Neuronal stem cell (in vitro differentiated cells): Measurements from ENCODE around the gene OGFRL1.

Source experiments
- DNase-seq: peaks from one replicate; pipeline ENCODE4 v3.0.0-alpha.2; 2013; ENCODE audit warnings: low spot score
- H2AFZ ChIP-seq: one replicate; pipeline ENCODE4 v1.6.1; 2013; ENCODE audit warnings: mild to moderate bottlenecking, low read length, inconsistent platforms
- H2AK5ac ChIP-seq: 2 replicates; pipeline ENCODE4 v1.6.1; 2013; ENCODE audit warnings: low read depth, mild to moderate bottlenecking, inconsistent platforms, low read length, moderate library complexity, mixed read lengths
- H2BK120ac ChIP-seq: 2 replicates; pipeline ENCODE4 v1.6.1; 2013; ENCODE audit warnings: low read depth, mild to moderate bottlenecking, inconsistent platforms, low read length, moderate library complexity, mixed read lengths
- H2BK12ac ChIP-seq: one replicate; pipeline ENCODE4 v1.6.1; 2013; ENCODE audit warnings: low read length, inconsistent platforms
- H2BK15ac ChIP-seq: 2 replicates; pipeline ENCODE4 v1.6.1; 2013; ENCODE audit warnings: mild to moderate bottlenecking, low read length, inconsistent platforms, mixed read lengths
- H2BK5ac ChIP-seq: one replicate; pipeline ENCODE4 v1.6.1; 2013; ENCODE audit warnings: inconsistent platforms, mild to moderate bottlenecking, low read length, moderate library complexity
- H3K14ac ChIP-seq: one replicate; pipeline ENCODE4 v1.6.1; 2013; ENCODE audit warnings: low read length, inconsistent platforms
- H3K18ac ChIP-seq: 2 replicates; pipeline ENCODE4 v1.6.1; 2013; ENCODE audit warnings: low read length, inconsistent platforms
- H3K23ac ChIP-seq: 2 replicates; pipeline ENCODE4 v1.6.1; 2013; ENCODE audit warnings: low read depth, mild to moderate bottlenecking, mixed read lengths, low read length, inconsistent platforms; ENCODE audit not compliant: poor library complexity
- H3K27ac ChIP-seq: replicated peaks from 3 replicates; pipeline ENCODE4 v1.5.1; 2013; ENCODE audit warnings: low read length, inconsistent platforms
- H3K27me3 ChIP-seq, 3 experiments: 2 replicates each; pipeline ENCODE4 v1.6.1; 2013; ENCODE audit warnings: low read length in 3 of 3, mild to moderate bottlenecking in 2 of 3, inconsistent platforms in 1 of 3, low read depth in 1 of 3, mixed read lengths in 1 of 3, moderate library complexity in 1 of 3; ENCODE audit not compliant: control insufficient read depth in 3 of 3, insufficient read depth in 3 of 3
- H3K36me3 ChIP-seq, 2 donors: replicated peaks in 1 of 2; 2 replicates each; pipeline ENCODE4 v1.6.1; 2013; ENCODE audit warnings: low read length in 2 of 2; ENCODE audit not compliant: control insufficient read depth in 2 of 2, insufficient read depth in 2 of 2
- H3K4ac ChIP-seq: 2 replicates; pipeline ENCODE4 v1.6.1; 2013; ENCODE audit warnings: inconsistent platforms, mild to moderate bottlenecking, low read length, moderate library complexity
- H3K4me1 ChIP-seq, 2 donors: 1 replicate in 1 of 2; 2 replicates in 1 of 2; pipeline ENCODE4 v1.6.1; 2013; ENCODE audit warnings: low read length in 2 of 2, low read depth in 1 of 2; ENCODE audit not compliant: control insufficient read depth in 2 of 2, insufficient read depth in 1 of 2
- H3K4me2 ChIP-seq: one replicate; pipeline ENCODE4 v1.6.1; 2013; ENCODE audit warnings: mild to moderate bottlenecking, low read length, inconsistent platforms; ENCODE audit not compliant: insufficient read depth, poor library complexity, severe bottlenecking
- H3K4me3 ChIP-seq, 2 donors: 2 replicates each; pipeline ENCODE4 v1.5.1; 2013; ENCODE audit warnings: low read length in 2 of 2, mild to moderate bottlenecking in 2 of 2, inconsistent platforms in 1 of 2, moderate library complexity in 1 of 2
- H3K79me1 ChIP-seq: one replicate; pipeline ENCODE4 v1.6.1; 2013; ENCODE audit warnings: low read depth, mild to moderate bottlenecking, inconsistent platforms, low read length, moderate library complexity
- H3K9ac ChIP-seq: one replicate; pipeline ENCODE4 v1.6.1; 2013; ENCODE audit warnings: mild to moderate bottlenecking, low read depth, low read length, inconsistent platforms; ENCODE audit not compliant: poor library complexity
- H3K9me3 ChIP-seq, 2 donors: replicated peaks in 1 of 2; 2 replicates each; pipeline versions ENCODE3 to v1.6.1; 2013; ENCODE audit warnings: low read length in 2 of 2, mild to moderate bottlenecking in 2 of 2, inconsistent platforms in 1 of 2, low read depth in 1 of 2, mixed read lengths in 1 of 2, moderate library complexity in 1 of 2; ENCODE audit not compliant: control insufficient read depth in 2 of 2, insufficient read depth in 1 of 2
- H4K8ac ChIP-seq: one replicate; pipeline ENCODE4 v1.6.1; 2013; ENCODE audit warnings: low read depth, mild to moderate bottlenecking, inconsistent platforms, low read length, moderate library complexity
- H4K91ac ChIP-seq: one replicate; pipeline ENCODE4 v1.6.1; 2013; ENCODE audit warnings: low read length, low read depth, mild to moderate bottlenecking, inconsistent platforms; ENCODE audit not compliant: poor library complexity
- WGBS, 2 donors: extraction: QIAGEN DNeasy Blood & Tissue Kit; methylation state at CpG; one replicate each; pipeline ENCODE4 v1.1.7; 2013; ENCODE audit warnings: missing lambda C conversion rate in 2 of 2, mixed read lengths in 1 of 2; ENCODE audit not compliant: insufficient read length in 2 of 2, insufficient replicate concordance in 1 of 2; ENCODE audit errors: extremely low coverage in 2 of 2; 5-methylcytosine and 5-hydroxymethylcytosine counted together

Gene OGFRL1

DNA sequence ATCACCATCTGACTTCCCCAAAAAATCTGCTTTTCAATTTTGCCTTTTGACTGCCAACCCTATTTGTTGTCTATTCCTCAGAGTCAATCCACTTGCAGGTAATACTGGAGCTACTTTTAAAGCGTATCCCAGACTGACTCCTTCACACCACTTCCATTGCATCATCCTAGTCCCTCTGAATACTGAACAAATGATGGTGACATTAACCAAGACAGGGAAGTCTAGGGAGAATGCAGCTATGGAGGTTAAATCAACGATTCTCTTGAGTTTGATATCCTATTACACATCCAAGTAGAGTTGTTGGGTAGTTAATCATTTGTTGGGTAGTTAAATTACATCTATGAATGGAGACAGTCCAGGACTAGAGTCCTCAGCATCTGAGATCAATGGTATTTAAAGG lies 2.0 kb downstream of the OGFRL1 start:
- DNase-seq, result no peak
- H3K23ac ChIP-seq, result no peak overlapping the region
- no peak overlapping the region for H3K18ac ChIP-seq
- no peak overlapping the region for H3K14ac ChIP-seq
- no peak overlapping the region for H3K4me2 ChIP-seq
- H3K36me3 ChIP-seq, result peaks cover 0 to 29% of the 10 kb centered on the region in 2 donors
- WGBS, 2 donors, result no CpG with 5 or more reads among the region's 2 CpGs
- no peak overlapping the region for H3K4me3 ChIP-seq
- no peak overlapping the region for H3K4ac ChIP-seq
- no peak overlapping the region for H3K27ac ChIP-seq
- no peak overlapping the region for H2AK5ac ChIP-seq
- H4K91ac ChIP-seq, result no peak overlapping the region
- H3K9me3 ChIP-seq, result peaks cover 0 to 6% of the 10 kb centered on the region in 2 donors
- no peak overlapping the region for H2BK120ac ChIP-seq
- H3K27me3 ChIP-seq, result no peaks in the 10 kb centered on the region
- no peak overlapping the region for H2BK5ac ChIP-seq
- no peak overlapping the region for H2BK12ac ChIP-seq
- H4K8ac ChIP-seq, result no peak overlapping the region
- peaks cover 5 to 7% of the 10 kb centered on the region in 2 donors for H3K4me1 ChIP-seq
- no peak overlapping the region for H3K9ac ChIP-seq
- H2BK15ac ChIP-seq, result no peak overlapping the region
- H2AFZ ChIP-seq, result no peak overlapping the region
- no peaks in the 10 kb centered on the region for H3K79me1 ChIP-seq

DNA sequence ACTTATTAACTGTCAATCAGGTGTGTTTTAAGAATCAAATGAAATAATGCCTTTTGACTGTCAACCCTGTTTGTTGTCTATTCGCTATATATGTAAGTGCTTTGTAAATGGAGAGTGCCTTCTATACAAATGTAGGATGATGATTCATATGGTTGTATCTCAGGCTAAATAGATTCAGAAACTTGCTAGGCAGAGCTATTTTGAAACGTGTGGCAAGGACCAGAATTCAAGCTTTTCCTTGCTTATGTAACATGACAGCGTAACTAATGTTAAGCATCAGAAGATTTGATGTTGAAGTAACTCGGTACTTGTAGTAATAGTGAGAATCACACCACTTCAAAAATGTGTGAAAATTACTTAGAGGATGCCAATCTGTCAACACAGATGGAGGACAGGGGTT lies 3.4 kb downstream of the OGFRL1 start:
- Histone ChIP-seq H3K4me1 (peaks cover 5 to 7% of the 10 kb centered on the region in 2 donors), H3K4me3 (no peak overlapping the region), H2AFZ (no peak overlapping the region), H3K36me3 (peaks cover 0 to 43% of the 10 kb centered on the region in 2 donors), H2BK120ac (no peak overlapping the region), H2BK12ac (no peak overlapping the region), H3K27me3 (no peaks in the 10 kb centered on the region), H2AK5ac (no peak overlapping the region), H2BK5ac (no peak overlapping the region), H4K8ac (no peak overlapping the region), H3K9ac (no peak overlapping the region), H3K9me3 (peaks cover 0 to 6% of the 10 kb centered on the region in 2 donors), H2BK15ac (no peak overlapping the region), H3K27ac (no peak overlapping the region), H3K14ac (no peak overlapping the region), H3K4ac (no peak overlapping the region), H3K18ac (no peak overlapping the region), H3K79me1 (no peaks in the 10 kb centered on the region), H3K23ac (no peak overlapping the region), H4K91ac (no peak overlapping the region), H3K4me2 (no peak overlapping the region)
- DNase-seq, result no peak
- WGBS, 2 donors, result no CpG with 5 or more reads among the region's 4 CpGs

DNA sequence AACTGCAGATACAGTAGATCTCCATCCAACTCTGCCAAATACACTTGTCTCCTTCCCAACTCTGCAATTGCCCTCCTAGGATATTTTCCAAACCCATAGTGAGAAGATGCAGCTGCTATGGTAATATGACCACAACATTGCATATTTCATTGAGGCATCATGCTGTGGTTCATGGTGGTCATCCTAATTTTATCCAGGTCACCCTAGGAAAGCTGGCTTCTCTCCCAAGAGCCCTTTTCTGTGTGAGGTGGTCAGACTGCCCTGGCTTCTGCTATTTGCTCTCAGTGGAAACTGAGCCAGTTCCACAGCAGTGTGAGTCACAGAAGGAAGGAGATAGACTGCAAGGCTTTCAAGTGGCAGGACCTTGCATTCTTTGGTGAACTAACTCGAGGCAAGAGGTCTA lies 5.5 kb downstream of the OGFRL1 start:
- DNase-seq, result no peak
- H3K4me2 ChIP-seq, result no peak overlapping the region

DNA sequence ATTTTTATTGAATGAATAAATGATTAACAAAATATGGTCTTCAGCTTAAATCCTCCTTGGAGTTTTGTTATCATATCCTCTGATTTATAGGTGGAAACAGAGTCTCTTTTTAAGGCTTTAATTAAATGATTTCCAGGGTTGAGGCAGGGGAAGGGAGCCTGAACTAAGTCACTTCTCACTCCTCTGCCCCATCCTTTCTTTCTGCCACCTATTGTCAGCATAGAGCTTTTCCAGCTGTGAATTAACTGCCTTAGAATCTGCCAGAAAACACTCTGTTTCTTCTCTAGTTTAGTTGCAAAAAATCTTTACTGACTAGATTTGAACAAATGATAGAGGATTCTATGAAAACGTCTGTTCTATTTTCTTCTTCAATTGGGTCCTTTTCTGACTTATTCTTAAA lies 9.8 kb downstream of the OGFRL1 start:
- H3K4me2 ChIP-seq, result no peak overlapping the region
- no peaks in the 10 kb centered on the region for H3K4me1 ChIP-seq
- no peak overlapping the region for H2BK12ac ChIP-seq

More for the DNA sequence above, 5.5 kb downstream of the OGFRL1 start:
- no peak overlapping the region for H2BK15ac ChIP-seq
- H2AK5ac ChIP-seq, result no peak overlapping the region
- H3K4me3 ChIP-seq, result no peak overlapping the region
- no peaks in the 10 kb centered on the region for H3K27me3 ChIP-seq
- H3K27ac ChIP-seq, result no peak overlapping the region
- H2BK12ac ChIP-seq, result no peak overlapping the region
- H3K14ac ChIP-seq, result no peak overlapping the region
- H3K9me3 ChIP-seq, result peaks cover 0 to 2% of the 10 kb centered on the region in 2 donors
- no peak overlapping the region for H2BK120ac ChIP-seq
- H4K91ac ChIP-seq, result no peak overlapping the region
- no peak overlapping the region for H3K18ac ChIP-seq
- H2AFZ ChIP-seq, result no peak overlapping the region
- no peak overlapping the region for H3K4ac ChIP-seq
- no peaks in the 10 kb centered on the region for H3K79me1 ChIP-seq
- H2BK5ac ChIP-seq, result no peak overlapping the region
- no peak overlapping the region for H4K8ac ChIP-seq
- H3K9ac ChIP-seq, result no peak overlapping the region
- peaks cover 0 to 61% of the 10 kb centered on the region in 2 donors for H3K36me3 ChIP-seq
- H3K4me1 ChIP-seq, result peaks cover 3 to 7% of the 10 kb centered on the region in 2 donors
- no peak overlapping the region for H3K23ac ChIP-seq
- no CpG with 5 or more reads among the region's 1 CpG for WGBS, 2 donors

More for the DNA sequence above, 9.8 kb downstream of the OGFRL1 start:
- Histone ChIP-seq H4K8ac (no peak overlapping the region), H2BK15ac (no peak overlapping the region), H3K27ac (no peak overlapping the region), H3K4me3 (no peak overlapping the region), H2BK5ac (no peak overlapping the region), H3K36me3 (peaks cover 0 to 94% of the 10 kb centered on the region in 2 donors), H3K9ac (no peak overlapping the region), H2AFZ (no peak overlapping the region), H4K91ac (no peak overlapping the region), H3K23ac (no peak overlapping the region), H3K4ac (no peak overlapping the region), H2AK5ac (no peak overlapping the region), H3K9me3 (peaks cover 0 to 2% of the 10 kb centered on the region in 2 donors), H3K79me1 (no peaks in the 10 kb centered on the region), H2BK120ac (no peak overlapping the region), H3K18ac (no peak overlapping the region), H3K14ac (no peak overlapping the region), H3K27me3 (no peaks in the 10 kb centered on the region)
- WGBS, 2 donors, result no CpG with 5 or more reads among the region's 1 CpG
- no peak for DNase-seq
